Fibroblast of peridontal ligament (primary cell): ENCODE data around the gene FAM53C.

ENCODE experiments used
- DNase-seq: peaks from one replicate; pipeline ENCODE4 v3.0.0-alpha.2; 2010; ENCODE audit errors: extremely low read depth

Gene FAM53C

DNA sequence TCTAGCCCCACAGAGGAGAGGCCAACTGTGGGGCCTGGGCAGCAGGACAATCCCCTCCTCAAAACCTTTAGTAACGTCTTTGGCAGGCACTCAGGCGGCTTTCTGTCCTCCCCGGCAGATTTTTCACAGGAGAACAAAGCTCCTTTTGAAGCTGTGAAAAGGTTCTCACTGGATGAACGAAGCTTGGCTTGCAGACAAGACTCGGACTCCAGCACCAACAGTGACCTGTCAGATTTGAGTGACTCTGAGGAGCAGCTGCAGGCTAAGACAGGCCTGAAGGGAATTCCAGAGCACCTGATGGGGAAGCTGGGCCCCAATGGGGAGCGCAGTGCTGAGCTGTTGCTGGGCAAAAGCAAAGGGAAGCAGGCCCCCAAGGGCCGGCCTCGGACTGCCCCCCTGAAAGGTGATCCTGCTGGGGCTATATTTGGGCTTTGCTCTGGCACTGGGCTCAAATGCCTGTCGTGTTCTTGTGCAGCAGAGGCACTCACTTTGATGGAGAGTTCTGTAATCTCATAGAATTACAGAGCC, 53.9 kb downstream of the FAM53C start:
- no peak for DNase-seq
